Spinal cord (tissue), 10 donors: Measurements from ENCODE around the gene DMD. TPM values are rescaled to one million over a fixed set of nuclear protein-coding genes. Genes with fewer than 3 reads are reported as not detected.

Experiments used
- DNase-seq, 6 donors: peaks; one replicate each; pipeline versions ENCODE4 v3.0.0 to v3.0.0-alpha.2; 2013 to 2015; ENCODE audit warnings: low spot score in 6 of 6, low read depth in 4 of 6
- H3K27ac ChIP-seq: one replicate; pipeline ENCODE4 v1.5.1; 2013; ENCODE audit warnings: low read depth, low read length, control low read depth
- H3K27me3 ChIP-seq: one replicate; pipeline ENCODE4 v1.6.1; 2013; ENCODE audit warnings: low read length; ENCODE audit not compliant: control insufficient read depth, insufficient read depth
- H3K36me3 ChIP-seq: one replicate; pipeline ENCODE4 v1.6.1; 2013; ENCODE audit warnings: low read length; ENCODE audit not compliant: control insufficient read depth, insufficient read depth
- H3K4me1 ChIP-seq: one replicate; pipeline ENCODE4 v1.6.1; 2013; ENCODE audit warnings: low read length; ENCODE audit not compliant: control insufficient read depth, insufficient read depth
- H3K4me3 ChIP-seq: one replicate; pipeline ENCODE4 v1.5.1; 2013; ENCODE audit warnings: low read depth, low read length, control low read depth
- H3K9me3 ChIP-seq: one replicate; pipeline ENCODE4 v1.6.1; 2013; ENCODE audit warnings: low read length; ENCODE audit not compliant: control insufficient read depth, insufficient read depth
- WGBS: methylation state at CpG from one replicate; pipeline ENCODE4 v1.1.5; 2013; ENCODE audit warnings: missing lambda C conversion rate; ENCODE audit not compliant: insufficient coverage; 5-methylcytosine and 5-hydroxymethylcytosine counted together
- polyA plus RNA-seq, 2 donors: library from polyadenylated mRNA; unstranded; fragments of 120-200 nt; gene quantifications; one replicate each; pipeline ENCODE4 v1.2.1, GENCODE V29; 2013; ENCODE audit not compliant: insufficient read length in 2 of 2
- total RNA-seq, 2 donors: library from RNA; depleted of rRNA in 1 of 2; stranded (reverse); fragments of 120-200 nt in 1 of 2; fragments of >200 nt in 1 of 2; gene quantifications; one replicate each; pipeline versions ENCODE4 v1.2.3 to v1.2.4, GENCODE V29; 2013 to 2014
- donor health status: healthy.

DMD gene
- total and polyA plus RNA-seq, 4 donors = 28.4 to 112 (median 41.9) TPM

DNA sequence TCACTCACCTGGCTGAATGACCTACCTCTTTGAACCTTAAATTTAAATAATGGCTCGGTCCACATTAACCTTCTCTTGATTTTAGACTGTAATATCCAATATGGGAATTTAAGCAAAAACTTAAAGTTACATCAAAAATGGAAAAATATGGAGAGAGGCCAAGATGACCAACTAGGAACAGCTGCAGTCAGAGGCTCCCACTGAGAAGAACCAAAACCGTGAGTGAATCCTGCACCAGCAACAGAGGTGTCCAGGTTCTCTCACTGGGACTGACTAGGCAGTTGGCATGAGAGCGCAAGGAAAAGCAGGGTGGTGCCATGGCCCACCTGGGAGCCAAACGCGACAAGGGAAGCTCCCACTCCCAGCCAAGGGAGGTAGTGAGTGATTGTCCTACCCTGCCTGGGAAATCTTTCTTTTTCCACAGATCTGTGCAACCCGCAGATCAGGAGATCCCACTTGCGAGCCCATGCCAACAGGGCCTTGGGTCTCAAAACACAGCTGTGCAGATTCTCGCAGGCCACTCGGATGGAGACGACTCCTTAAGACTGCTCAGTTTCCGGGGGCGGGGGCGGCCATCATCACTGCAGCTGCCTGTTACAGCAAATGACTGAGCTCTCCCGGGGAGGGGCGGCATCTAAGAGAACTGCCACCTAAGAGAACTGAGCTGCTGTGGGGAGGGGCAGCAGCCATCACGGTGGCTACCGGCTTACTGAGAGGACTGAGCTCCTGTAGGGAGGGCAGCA, 343.4 kb downstream of the DMD start:
- H3K27me3 ChIP-seq = no peaks in the 10 kb centered on the region
- no peak overlapping the region for H3K27ac ChIP-seq
- WGBS = 88% methylated on average over 16 of the region's 17 CpGs
- DNase-seq = no peak
- no peaks in the 10 kb centered on the region for H3K9me3 ChIP-seq
- no peak overlapping the region for H3K4me3 ChIP-seq
- no peaks in the 10 kb centered on the region for H3K36me3 ChIP-seq
- no peaks in the 10 kb centered on the region for H3K4me1 ChIP-seq

- Histone ChIP-seq H3K9me3 (no peaks in the 10 kb centered on the region), H3K4me1 (no peaks in the 10 kb centered on the region), H3K27me3 (peaks cover 2% of the 10 kb centered on the region), H3K27ac (no peak overlapping the region), H3K4me3 (no peak overlapping the region), H3K36me3 (no peaks in the 10 kb centered on the region)
- no peak for DNase-seq
- 43% methylated on average over 1 of the region's 1 CpG for WGBS
Measured at GRCh38 chrX:32852203-32852602, 359.1 kb downstream of the DMD start.

- DNase-seq = no peak
- peaks cover 2% of the 10 kb centered on the region for H3K27me3 ChIP-seq
- no peak overlapping the region for H3K27ac ChIP-seq
- H3K9me3 ChIP-seq = no peaks in the 10 kb centered on the region
- no peak overlapping the region for H3K4me3 ChIP-seq
- no peaks in the 10 kb centered on the region for H3K36me3 ChIP-seq
- no peaks in the 10 kb centered on the region for H3K4me1 ChIP-seq
- 70% methylated on average over 4 of the region's 5 CpGs for WGBS
Measured at GRCh38 chrX:32851556-32851955, 359.8 kb downstream of the DMD start.

GRCh38 chrX:32847921-32848320, 363.4 kb downstream of the DMD start:
- peaks cover 2% of the 10 kb centered on the region for H3K27me3 ChIP-seq
- 82% methylated on average over 1 of the region's 5 CpGs for WGBS
- no peaks in the 10 kb centered on the region for H3K4me1 ChIP-seq

GRCh38 chrX:32842053-32842452, 369.3 kb downstream of the DMD start:
- H3K4me1 ChIP-seq = no peaks in the 10 kb centered on the region
- H3K36me3 ChIP-seq = no peaks in the 10 kb centered on the region
- no peaks in the 10 kb centered on the region for H3K27me3 ChIP-seq
- no peak overlapping the region for H3K4me3 ChIP-seq
- no peak for DNase-seq
- H3K9me3 ChIP-seq = no peaks in the 10 kb centered on the region
- H3K27ac ChIP-seq = no peak overlapping the region
- WGBS = no CpG with 5 or more reads among the region's 4 CpGs

More at GRCh38 chrX:32847921-32848320, 363.4 kb downstream of the DMD start:
- no peaks in the 10 kb centered on the region for H3K9me3 ChIP-seq
- no peak overlapping the region for H3K27ac ChIP-seq
- H3K36me3 ChIP-seq = no peaks in the 10 kb centered on the region
- H3K4me3 ChIP-seq = no peak overlapping the region
- DNase-seq = no peak

DNA sequence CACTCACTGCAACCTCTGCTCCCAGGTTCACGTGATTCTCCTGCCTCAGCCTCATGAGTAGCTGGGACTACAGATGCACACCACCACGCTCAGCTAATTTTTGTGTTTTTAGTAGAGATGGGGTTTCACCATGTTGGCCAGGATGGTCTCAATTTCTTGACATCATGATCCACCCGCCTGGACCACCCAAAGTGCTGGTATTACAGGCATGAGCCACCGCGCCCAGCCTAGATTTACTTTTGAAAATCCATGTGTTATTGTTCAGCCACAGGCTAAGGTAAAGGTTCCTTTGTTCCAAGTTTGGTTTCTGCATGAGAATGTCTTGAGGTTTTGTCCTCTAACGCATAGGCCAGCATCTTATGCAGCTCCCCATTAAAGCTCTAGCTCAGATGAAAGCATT, 371.6 kb downstream of the DMD start:
- no peak for DNase-seq
- H3K36me3 ChIP-seq = no peaks in the 10 kb centered on the region
- 86% methylated on average over 4 of the region's 6 CpGs for WGBS

DNA sequence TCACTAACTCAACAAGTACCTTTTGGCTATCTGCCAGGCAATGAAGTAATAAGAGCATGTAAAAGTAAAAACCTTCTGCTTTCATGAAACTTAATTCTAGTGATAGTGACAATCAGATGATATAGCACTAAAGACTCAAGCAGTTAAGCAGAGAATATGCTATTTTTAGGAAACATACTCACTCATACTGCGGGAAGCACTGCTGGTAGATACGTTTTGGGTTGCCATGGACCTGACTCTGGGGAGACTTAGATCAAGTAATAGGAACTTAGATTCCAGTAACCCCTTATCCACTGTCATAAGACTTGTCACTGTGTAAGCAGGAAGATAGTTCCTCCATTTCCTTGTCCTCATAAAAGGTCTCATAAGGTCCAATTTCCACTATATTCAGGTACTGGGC, 386.3 kb downstream of the DMD start:
- no peaks in the 10 kb centered on the region for H3K9me3 ChIP-seq
- H3K27ac ChIP-seq = no peak overlapping the region
- 40% methylated on average over 1 of the region's 2 CpGs for WGBS
- H3K4me3 ChIP-seq = no peak overlapping the region
- H3K4me1 ChIP-seq = no peaks in the 10 kb centered on the region
- no peak for DNase-seq
- no peaks in the 10 kb centered on the region for H3K36me3 ChIP-seq
- H3K27me3 ChIP-seq = no peaks in the 10 kb centered on the region

More for the DNA sequence above, 371.6 kb downstream of the DMD start:
- Histone ChIP-seq H3K4me1 (no peaks in the 10 kb centered on the region), H3K4me3 (no peak overlapping the region), H3K27ac (no peak overlapping the region), H3K9me3 (no peaks in the 10 kb centered on the region), H3K27me3 (no peaks in the 10 kb centered on the region)

DNA sequence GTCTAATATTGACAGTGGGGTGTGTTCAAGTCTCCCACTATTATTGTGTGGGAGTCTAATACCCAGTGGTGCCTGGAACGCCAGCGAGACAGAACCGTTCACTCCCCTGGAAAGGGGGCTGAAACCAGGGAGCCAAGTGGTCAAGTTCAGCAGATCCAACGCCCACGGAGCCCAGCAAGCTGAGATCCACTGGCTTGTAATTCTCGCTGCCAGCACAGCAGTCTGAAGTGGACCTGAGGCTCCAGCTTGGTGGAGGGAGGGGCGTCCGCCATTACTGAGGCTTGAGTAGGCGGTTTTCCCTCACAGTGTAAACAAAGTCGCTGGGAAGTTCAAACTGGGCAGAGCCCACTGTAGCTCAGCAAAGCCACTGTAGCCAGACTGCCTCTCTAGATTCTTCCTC, 407.3 kb downstream of the DMD start:
- WGBS = 91% methylated on average over 8 of the region's 10 CpGs
- H3K27me3 ChIP-seq = no peaks in the 10 kb centered on the region
- DNase-seq = no peak
- H3K4me3 ChIP-seq = no peak overlapping the region
- H3K27ac ChIP-seq = no peak overlapping the region
- no peaks in the 10 kb centered on the region for H3K9me3 ChIP-seq
- H3K4me1 ChIP-seq = no peaks in the 10 kb centered on the region
- H3K36me3 ChIP-seq = no peaks in the 10 kb centered on the region

- 20% methylated on average over 1 of the region's 3 CpGs for WGBS
- Histone ChIP-seq H3K27me3 (no peaks in the 10 kb centered on the region), H3K9me3 (no peaks in the 10 kb centered on the region), H3K27ac (no peak overlapping the region), H3K4me3 (no peak overlapping the region), H3K36me3 (no peaks in the 10 kb centered on the region), H3K4me1 (no peaks in the 10 kb centered on the region)
- peak in 2 of 6 donors; percentile 27 to 51 for DNase-seq
Measured at GRCh38 chrX:32798990-32799389, 412.4 kb downstream of the DMD start.

GRCh38 chrX:32788936-32789335, 422.4 kb downstream of the DMD start:
- WGBS = no CpG with 5 or more reads among the region's 1 CpG
- no peak overlapping the region for H3K27ac ChIP-seq

More at GRCh38 chrX:32788936-32789335, 422.4 kb downstream of the DMD start:
- peak in 1 of 6 donors; percentile 11 for DNase-seq
- Histone ChIP-seq H3K27me3 (no peaks in the 10 kb centered on the region), H3K4me1 (no peaks in the 10 kb centered on the region), H3K9me3 (no peaks in the 10 kb centered on the region), H3K4me3 (no peak overlapping the region), H3K36me3 (no peaks in the 10 kb centered on the region)
